HL-60 (cell line): ENCODE measurements around the gene OSBP2.

Experiments
- DNase-seq, 2 experiments: peaks; one replicate each; pipeline ENCODE4 v3.0.0-alpha.2; 2010 to 2020; ENCODE audit warnings: low read depth in 1 of 2, low spot score in 1 of 2
- H3K27ac ChIP-seq: fragments of 250-450 bp; sonication (Bioruptor Pico); replicated peaks from 2 replicates; pipeline ENCODE4 v1.5.1; 2020; ENCODE audit warnings: mild to moderate bottlenecking, moderate library complexity
- H3K27me3 ChIP-seq: fragments of 250-450 bp; sonication (Bioruptor Pico); 2 replicates; pipeline ENCODE4 v1.5.1; 2021; ENCODE audit warnings: mild to moderate bottlenecking, moderate library complexity; ENCODE audit not compliant: insufficient read depth, poor library complexity, severe bottlenecking
- H3K4me3 ChIP-seq: replicated peaks from 2 replicates; pipeline ENCODE4 v1.5.1; 2011; ENCODE audit warnings: mild to moderate bottlenecking, control low read depth, low read length; ENCODE audit not compliant: insufficient read depth
- GABPA ChIP-seq: IDR thresholded peaks from 2 replicates; pipeline ENCODE4 v1.6.1; 2012; ENCODE audit warnings: low read depth
- POLR2AphosphoS5 ChIP-seq: IDR thresholded peaks from 2 replicates; pipeline ENCODE4 v1.6.1; 2012; ENCODE audit warnings: low read depth
- SPI1 ChIP-seq: IDR thresholded peaks from 2 replicates; pipeline ENCODE4 v1.6.1; 2012; ENCODE audit warnings: low read depth, mild to moderate bottlenecking, borderline replicate concordance
- TF ChIP-seq, protein P1 (sequence below): IDR thresholded peaks from one replicate; pipeline ENCODE4 v1.5.1; 2011; ENCODE audit warnings: low read length, control low read depth, inconsistent platforms; ENCODE audit not compliant: insufficient read depth
- TF ChIP-seq, protein P2 (sequence below): IDR thresholded peaks from 2 replicates; pipeline ENCODE4 v1.6.1; 2012; ENCODE audit warnings: low read depth; ENCODE audit not compliant: insufficient replicate concordance

OSBP2 gene

DNA sequence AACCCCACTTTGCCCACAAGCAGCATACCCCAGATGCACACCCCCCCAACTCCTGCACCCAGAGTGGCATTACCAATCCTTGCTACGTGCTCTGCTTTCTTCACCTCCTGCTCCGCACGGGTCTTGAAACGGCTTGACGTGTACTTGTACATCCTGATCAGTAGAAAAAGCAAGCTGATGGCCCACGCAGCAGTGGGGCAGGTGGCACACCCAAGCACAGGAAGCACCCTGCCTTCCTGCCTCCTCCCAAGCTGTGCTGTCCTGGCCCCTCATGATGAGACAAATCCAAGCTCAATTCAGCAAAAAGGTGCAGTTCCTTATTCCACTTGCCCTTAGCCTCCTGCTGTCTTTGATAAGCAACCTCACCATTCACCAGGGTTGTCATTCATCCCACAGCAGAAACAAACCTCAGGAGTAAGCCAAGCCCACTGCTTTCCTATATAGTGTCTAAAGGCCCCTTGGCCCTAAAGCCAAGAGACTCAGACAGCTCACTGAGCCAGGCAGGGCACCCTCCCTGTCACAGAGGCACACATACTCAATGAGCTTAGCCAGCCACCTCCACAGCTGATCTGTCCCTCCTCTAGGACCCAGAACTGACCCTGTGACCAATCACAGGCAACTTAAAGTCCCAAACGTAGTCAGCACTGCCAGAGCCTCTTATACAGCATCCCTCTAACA is 246.2 kb downstream of the OSBP2 start:
- H3K27ac ChIP-seq, result no peak overlapping the region
- DNase-seq, result no peak
- H3K4me3 ChIP-seq, result no peak overlapping the region
- TF ChIP-seq POLR2AphosphoS5 (no peak), GABPA (no peak)
- TF ChIP-seq, protein P1, sequence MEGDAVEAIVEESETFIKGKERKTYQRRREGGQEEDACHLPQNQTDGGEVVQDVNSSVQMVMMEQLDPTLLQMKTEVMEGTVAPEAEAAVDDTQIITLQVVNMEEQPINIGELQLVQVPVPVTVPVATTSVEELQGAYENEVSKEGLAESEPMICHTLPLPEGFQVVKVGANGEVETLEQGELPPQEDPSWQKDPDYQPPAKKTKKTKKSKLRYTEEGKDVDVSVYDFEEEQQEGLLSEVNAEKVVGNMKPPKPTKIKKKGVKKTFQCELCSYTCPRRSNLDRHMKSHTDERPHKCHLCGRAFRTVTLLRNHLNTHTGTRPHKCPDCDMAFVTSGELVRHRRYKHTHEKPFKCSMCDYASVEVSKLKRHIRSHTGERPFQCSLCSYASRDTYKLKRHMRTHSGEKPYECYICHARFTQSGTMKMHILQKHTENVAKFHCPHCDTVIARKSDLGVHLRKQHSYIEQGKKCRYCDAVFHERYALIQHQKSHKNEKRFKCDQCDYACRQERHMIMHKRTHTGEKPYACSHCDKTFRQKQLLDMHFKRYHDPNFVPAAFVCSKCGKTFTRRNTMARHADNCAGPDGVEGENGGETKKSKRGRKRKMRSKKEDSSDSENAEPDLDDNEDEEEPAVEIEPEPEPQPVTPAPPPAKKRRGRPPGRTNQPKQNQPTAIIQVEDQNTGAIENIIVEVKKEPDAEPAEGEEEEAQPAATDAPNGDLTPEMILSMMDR, result no peak
- H3K27me3 ChIP-seq, result no peaks in the 10 kb centered on the region

DNA sequence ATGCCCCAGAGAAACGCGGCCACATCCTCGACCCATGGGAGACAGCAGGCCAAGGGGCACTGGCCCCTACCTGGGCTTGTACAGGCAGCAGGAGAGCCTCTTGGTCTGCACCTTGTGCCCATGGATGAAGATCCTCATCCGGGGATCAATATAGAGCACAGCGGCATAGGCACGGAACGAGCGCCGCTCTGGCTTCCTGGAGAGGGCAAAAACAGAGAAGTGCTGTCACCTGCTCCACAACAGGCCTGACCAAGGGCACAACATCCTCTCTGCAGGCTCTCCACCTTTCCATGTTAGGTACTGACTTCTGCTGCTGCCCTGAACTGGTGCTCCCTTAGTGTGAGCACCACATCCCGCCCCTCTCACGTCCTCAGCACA is 246.7 kb downstream of the OSBP2 start:
- DNase-seq, result no peak
- Histone ChIP-seq H3K27me3 (no peaks in the 10 kb centered on the region), H3K4me3 (no peak overlapping the region), H3K27ac (no peak overlapping the region)
- TF ChIP-seq, protein P1, result no peak
- TF ChIP-seq, protein P2, sequence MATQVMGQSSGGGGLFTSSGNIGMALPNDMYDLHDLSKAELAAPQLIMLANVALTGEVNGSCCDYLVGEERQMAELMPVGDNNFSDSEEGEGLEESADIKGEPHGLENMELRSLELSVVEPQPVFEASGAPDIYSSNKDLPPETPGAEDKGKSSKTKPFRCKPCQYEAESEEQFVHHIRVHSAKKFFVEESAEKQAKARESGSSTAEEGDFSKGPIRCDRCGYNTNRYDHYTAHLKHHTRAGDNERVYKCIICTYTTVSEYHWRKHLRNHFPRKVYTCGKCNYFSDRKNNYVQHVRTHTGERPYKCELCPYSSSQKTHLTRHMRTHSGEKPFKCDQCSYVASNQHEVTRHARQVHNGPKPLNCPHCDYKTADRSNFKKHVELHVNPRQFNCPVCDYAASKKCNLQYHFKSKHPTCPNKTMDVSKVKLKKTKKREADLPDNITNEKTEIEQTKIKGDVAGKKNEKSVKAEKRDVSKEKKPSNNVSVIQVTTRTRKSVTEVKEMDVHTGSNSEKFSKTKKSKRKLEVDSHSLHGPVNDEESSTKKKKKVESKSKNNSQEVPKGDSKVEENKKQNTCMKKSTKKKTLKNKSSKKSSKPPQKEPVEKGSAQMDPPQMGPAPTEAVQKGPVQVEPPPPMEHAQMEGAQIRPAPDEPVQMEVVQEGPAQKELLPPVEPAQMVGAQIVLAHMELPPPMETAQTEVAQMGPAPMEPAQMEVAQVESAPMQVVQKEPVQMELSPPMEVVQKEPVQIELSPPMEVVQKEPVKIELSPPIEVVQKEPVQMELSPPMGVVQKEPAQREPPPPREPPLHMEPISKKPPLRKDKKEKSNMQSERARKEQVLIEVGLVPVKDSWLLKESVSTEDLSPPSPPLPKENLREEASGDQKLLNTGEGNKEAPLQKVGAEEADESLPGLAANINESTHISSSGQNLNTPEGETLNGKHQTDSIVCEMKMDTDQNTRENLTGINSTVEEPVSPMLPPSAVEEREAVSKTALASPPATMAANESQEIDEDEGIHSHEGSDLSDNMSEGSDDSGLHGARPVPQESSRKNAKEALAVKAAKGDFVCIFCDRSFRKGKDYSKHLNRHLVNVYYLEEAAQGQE, result no peak
- TF ChIP-seq GABPA (no peak), SPI1 (no peak), POLR2AphosphoS5 (no peak)

DNA sequence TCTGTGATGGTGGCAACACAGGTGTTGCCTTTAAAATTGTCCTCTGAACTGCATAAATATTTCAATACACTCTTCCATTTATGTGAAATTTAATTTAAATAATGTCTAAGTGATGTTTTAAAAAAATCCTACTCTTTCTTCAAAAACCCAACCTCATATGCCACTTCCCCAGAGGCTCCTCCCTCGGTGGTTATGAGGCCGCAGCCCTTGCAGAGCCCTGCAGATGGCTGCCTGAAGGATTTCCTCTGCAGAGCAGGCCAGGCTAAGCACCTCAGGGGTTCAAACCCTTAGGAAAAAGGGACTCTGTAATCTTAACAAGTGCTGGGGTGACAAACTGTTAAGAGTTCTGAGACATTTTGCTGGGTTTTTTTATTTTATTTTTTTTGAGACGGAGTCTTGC is 248.7 kb downstream of the OSBP2 start:
- TF ChIP-seq, protein P1, result no peak
- no peak for TF ChIP-seq GABPA
- TF ChIP-seq, protein P2, result no peak
- no peak overlapping the region for H3K4me3 ChIP-seq
- DNase-seq, result peak in 1 of 2 experiments; percentile 9
- no peaks in the 10 kb centered on the region for H3K27me3 ChIP-seq
- no peak overlapping the region for H3K27ac ChIP-seq

DNA sequence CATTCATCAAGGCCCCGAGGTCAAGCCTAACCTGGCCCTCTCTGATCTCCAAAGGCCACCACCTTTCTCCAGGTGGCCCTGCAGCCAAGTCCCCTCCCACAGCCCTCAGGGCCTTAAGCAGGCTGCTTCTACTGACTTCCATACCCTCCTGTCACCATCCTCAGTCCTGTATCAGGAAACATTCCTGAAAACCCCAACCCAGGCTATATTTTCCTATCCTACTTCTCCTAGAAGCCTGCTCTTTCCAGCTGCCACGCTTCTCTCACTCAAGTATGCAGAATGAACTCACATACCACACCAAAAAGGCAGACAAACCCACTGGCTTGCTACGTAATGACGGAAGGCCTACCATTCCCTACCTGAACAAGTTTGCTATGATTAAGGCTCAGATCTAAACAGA is 250.3 kb downstream of the OSBP2 start:
- no peak overlapping the region for H3K27ac ChIP-seq
- H3K4me3 ChIP-seq, result no peak overlapping the region
- H3K27me3 ChIP-seq, result no peaks in the 10 kb centered on the region
- TF ChIP-seq POLR2AphosphoS5 (no peak), SPI1 (no peak), GABPA (no peak)
- TF ChIP-seq, protein P1, result no peak
- TF ChIP-seq, protein P2, result no peak
- no peak for DNase-seq
